Muscle layer of colon (tissue), 2 donors: ENCODE data around the gene TRIM77.
"Not testable (repeated sequence)": the region's sequence is repeated elsewhere in the genome, so short reads cannot be mapped to it uniquely, and the experiment has no call there.

Source experiments
- H3K27ac ChIP-seq: one replicate; pipeline ENCODE4 v1.7.0; 2013; ENCODE audit warnings: low read depth, mild to moderate bottlenecking, low read length, moderate library complexity
- H3K27me3 ChIP-seq, 2 donors: one replicate each; pipeline ENCODE4 v1.7.0; 2013; ENCODE audit warnings: low read length in 2 of 2, mild to moderate bottlenecking in 2 of 2; ENCODE audit not compliant: insufficient read depth in 2 of 2, control insufficient read depth in 1 of 2
- H3K36me3 ChIP-seq: one replicate; pipeline ENCODE4 v1.7.0; 2013; ENCODE audit warnings: mild to moderate bottlenecking, low read length; ENCODE audit not compliant: insufficient read depth
- H3K4me1 ChIP-seq: one replicate; pipeline ENCODE4 v1.7.0; 2013; ENCODE audit warnings: mild to moderate bottlenecking, low read length; ENCODE audit not compliant: insufficient read depth
- H3K4me3 ChIP-seq, 2 donors: one replicate each; pipeline ENCODE4 v1.7.0; 2013; ENCODE audit warnings: low read length in 2 of 2, low read depth in 1 of 2, mild to moderate bottlenecking in 1 of 2, moderate library complexity in 1 of 2
- H3K9ac ChIP-seq: one replicate; pipeline ENCODE4 v1.7.0; 2013; ENCODE audit warnings: low read length
- H3K9me3 ChIP-seq: one replicate; pipeline ENCODE4 v1.7.0; 2013; ENCODE audit warnings: mild to moderate bottlenecking, low read length
- donor health status: abdominal sarcoma.
- donor health status: Adenocarcinoma of cecum.

The TRIM77 gene

DNA sequence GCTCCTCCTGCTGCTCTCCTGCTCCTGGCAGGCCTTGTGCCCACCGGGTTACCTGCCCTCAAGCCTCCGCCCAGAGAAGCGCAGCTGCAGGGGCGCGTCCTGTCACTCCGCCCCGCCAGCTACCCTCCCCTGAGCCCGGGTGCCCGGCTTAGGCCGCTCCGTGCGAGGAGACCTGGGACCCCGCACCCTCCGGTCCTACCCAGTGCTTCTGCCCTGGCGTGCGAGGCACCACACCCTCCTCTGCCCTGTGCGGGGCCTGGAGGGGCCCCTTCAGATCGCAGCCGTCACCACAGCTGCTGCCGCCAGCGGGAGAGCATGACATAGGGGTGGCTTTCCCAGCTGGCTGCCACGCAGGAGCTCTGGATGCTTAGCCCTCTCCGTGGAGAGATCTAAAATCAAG is 20.1 kb downstream of the TRIM77 start:
- not testable (repeated sequence) for H3K36me3 ChIP-seq, H3K4me1 ChIP-seq, H3K9ac ChIP-seq, H3K27me3 ChIP-seq, H3K9me3 ChIP-seq, H3K4me3 ChIP-seq, H3K27ac ChIP-seq

DNA sequence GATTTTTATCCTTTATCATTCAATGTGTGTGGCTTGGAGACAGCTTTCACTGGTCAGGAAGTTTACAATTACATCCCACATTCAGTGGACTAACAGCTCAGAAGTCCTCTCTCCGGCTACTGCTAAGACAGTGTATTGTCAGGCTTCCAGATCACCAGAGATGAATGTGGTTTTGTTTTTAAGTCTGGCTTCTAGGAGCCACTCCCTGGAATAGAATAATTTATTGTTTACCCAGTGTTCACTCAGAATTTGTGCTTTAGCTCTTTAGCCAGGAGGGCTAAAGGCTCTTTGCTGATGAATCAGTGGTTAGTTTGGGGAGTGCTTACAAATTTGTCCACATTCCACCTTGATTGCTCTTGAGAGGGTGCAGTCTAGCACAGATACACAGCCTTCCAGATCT is 26.5 kb downstream of the TRIM77 start:
- no peak overlapping the region for H3K4me3 ChIP-seq
- H3K4me1 ChIP-seq, result no peaks in the 10 kb centered on the region
- H3K27ac ChIP-seq, result no peak overlapping the region
- no peak overlapping the region for H3K9ac ChIP-seq
- no peaks in the 10 kb centered on the region for H3K9me3 ChIP-seq
- H3K27me3 ChIP-seq, result no peaks in the 10 kb centered on the region
- H3K36me3 ChIP-seq, result no peaks in the 10 kb centered on the region

DNA sequence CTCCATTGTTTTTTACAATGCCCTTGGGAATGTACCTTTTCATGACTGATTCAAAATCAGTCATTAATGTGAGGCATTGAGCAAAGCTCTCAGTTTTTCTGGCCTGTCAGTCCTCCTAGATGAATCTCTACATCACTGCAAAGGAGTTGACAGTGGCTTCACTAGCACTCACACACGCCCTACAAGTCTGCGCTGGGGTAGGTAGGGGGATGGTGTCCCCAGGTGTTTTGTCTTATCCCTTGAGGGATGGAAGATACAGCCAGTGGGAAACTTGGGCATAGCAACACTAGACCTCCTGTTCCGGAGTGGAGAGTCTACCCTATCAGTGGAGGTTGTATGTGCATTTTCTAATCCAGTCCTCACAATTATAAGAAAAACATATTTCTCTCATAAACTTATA is 27.0 kb downstream of the TRIM77 start:
- Histone ChIP-seq H3K4me3 (no peak overlapping the region), H3K36me3 (no peaks in the 10 kb centered on the region), H3K9me3 (no peaks in the 10 kb centered on the region), H3K27ac (no peak overlapping the region), H3K9ac (no peak overlapping the region), H3K4me1 (no peaks in the 10 kb centered on the region), H3K27me3 (no peaks in the 10 kb centered on the region)

- H3K4me1 ChIP-seq, H3K9me3 ChIP-seq, H3K9ac ChIP-seq, H3K4me3 ChIP-seq, H3K27me3 ChIP-seq, H3K36me3 ChIP-seq, H3K27ac ChIP-seq: not testable (repeated sequence)
Measured at GRCh38 chr11:89741406-89741805, 31.3 kb downstream of the TRIM77 start.

DNA sequence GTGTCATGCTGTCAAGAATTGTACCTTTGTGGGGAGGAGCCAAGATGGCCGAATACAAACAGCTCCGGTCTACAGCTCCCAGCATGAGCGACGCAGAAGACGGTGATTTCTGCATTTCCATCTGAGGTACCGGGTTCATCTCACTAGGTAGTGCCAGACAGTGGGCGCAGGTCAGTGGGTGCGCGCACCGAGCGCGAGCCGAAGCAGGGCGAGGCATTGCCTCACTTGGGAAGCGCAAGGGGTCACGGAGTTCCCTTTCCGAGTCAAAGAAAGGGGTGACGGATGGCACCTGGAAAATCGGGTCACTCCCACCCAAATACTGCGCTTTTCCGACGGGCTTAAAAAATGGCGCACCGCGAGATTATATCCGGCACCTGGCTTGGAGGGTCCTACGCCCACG is 34.1 kb downstream of the TRIM77 start:
- not testable (repeated sequence) for H3K27me3 ChIP-seq, H3K9me3 ChIP-seq, H3K4me1 ChIP-seq, H3K4me3 ChIP-seq, H3K36me3 ChIP-seq, H3K9ac ChIP-seq, H3K27ac ChIP-seq

DNA sequence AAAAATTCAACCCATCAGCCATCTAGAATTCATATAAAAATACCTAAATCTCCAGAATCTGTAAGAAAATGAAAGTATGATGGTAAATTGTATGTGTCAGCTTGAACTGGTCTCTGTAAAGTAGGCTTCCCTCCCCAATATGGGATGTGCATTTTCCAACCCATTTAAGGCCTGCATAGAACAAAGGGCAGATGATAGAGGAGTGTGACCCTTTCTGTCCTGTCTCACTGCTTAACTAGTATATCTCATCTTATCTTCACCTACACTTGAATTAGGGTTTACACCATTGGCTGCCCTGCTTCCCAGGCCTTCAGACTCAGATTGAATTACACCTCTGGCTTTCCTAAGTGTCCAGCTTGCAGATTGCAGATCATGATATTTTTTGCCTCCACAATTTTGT is 40.7 kb downstream of the TRIM77 start:
- H3K36me3 ChIP-seq, H3K4me1 ChIP-seq, H3K9me3 ChIP-seq, H3K27ac ChIP-seq, H3K27me3 ChIP-seq, H3K9ac ChIP-seq, H3K4me3 ChIP-seq: not testable (repeated sequence)
